ENCODE results near the gene C11orf68.

The C11orf68 gene

DNA sequence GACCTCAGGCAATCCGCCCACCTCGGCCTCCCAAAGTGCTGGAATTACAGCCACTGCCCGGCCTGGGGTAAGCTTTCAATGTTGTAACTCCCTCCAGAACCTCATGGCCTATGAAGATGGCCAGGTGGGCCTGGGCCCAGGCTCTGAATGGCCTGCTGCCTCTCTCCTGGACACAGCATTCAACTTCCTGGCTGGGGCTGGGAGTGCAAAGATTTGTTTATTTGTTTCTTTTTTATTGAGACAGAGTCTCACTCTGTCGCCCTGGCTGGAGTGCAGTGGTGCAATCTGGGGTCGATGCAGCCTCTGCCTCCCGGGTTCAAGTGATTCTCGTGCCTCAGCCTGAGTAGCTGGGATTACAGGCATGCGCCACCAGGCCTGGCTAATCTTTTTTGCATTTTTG, 25.9 kb upstream of the C11orf68 start:
- no peak for DNase-seq (ENCODE audit: low read depth in 2 of 2)

DNA sequence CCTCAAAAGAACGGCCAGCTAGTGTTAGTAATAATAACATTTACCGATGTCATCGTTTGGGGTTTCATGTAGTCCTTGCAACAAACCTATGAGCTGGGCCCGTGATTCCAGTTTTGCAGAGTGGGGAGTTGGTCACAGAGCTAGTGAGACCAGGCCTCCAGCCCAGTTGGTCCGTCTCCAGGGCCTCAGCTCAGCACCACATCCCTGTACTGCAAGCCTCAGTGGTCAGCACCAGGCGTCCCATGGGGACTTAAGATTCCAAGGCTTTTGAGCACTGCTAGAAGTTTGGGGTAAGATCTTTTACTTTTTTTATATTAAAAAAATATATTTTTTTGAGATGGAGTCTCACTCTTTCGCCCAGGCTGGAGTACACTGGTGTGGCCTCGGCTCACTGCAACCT, 25.3 kb upstream of the C11orf68 start:
- DNase-seq (ENCODE audit: low read depth in 2 of 2) = no peak

DNA sequence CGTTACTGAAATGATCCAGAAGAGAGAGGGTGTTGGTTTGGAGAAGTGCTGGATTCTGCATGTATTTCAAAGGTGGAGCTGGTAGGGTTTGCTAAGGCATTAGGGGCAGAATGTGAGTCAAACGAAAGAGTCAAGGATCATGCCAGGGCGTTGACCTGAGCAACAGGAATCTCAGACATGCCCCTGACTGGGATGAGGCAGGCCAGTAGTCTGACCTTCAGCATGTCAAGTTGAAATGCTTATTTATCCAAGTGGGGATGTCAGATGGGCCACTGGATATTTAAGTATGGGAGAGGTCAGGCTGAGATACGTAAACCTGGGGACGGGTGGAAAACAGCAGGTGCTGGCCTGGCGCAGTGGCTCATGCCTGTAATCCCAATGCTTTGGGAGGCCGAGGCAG, 23.7 kb upstream of the C11orf68 start:
- DNase-seq (ENCODE audit: low read depth in 2 of 2) = no peak

DNA sequence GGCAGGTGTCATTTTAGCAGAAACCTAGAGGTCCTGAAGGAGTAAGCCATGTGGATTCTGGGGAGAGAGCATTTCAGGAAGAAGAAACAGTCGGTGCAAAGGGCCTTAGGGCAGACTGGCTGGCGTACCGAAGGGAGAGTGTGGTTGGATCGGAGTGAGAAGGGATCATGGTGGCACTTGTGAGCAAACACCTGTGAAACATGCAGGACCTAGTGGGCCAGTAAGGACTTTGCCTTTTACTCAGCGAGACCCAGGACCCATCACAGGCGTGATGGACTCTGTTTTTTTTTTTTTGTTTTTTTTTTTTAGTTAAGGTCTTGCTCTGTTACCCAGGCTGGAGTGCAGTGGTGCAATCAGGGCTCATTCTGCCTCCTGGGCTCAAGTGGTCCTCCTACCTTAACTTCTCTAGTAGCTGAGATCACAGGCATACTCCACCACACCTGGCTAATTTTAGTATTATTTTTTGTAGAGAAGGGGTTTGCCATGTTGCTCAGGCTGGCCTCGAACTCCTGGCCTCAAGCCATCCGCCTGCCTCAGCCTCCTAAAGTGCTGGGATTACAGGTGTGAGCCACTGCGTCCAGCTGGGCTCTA, 23.0 kb upstream of the C11orf68 start:
- no peak for DNase-seq (ENCODE audit: low read depth in 2 of 2)

DNA sequence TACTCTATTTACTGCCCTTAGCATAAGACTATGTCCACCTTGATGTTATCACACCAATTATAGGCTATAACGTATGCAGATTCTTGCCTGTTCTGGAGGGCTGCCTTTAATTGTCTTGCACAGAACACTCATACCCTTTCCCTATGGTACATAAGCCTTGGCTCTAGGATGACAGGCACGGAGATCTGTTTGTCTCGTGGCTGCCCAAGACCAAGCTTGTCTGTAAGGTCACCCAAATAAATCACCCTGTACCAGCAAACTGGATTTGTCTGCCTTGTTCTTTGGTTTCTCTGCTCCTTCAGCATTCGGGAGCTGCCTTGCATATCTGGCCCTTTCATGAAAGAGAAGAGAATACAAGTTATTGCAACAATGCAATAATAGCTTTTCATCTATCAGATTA, 18.9 kb upstream of the C11orf68 start:
- DNase-seq (ENCODE audit: low read depth in 2 of 2) = no peak

DNA sequence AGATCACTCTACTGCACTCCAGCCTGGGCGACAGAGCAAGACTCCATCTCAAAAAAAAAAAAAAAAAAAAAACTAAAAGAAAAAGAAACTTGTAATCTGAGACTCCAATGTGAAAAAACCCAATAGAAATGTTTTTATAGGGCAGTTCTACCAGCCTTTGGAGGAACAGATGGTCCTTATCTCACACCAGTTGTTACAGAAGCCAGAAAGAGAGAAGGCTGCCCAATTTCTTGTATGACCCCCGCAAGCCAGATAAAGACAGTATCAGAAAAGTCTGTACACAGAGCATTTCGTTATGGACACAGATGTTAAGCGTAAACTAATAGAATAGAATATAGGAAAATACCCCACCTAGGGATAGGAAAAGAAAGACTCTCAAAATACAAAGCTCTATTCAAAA, 15.2 kb upstream of the C11orf68 start:
- no peak for DNase-seq (ENCODE audit: low read depth in 2 of 2)

DNA sequence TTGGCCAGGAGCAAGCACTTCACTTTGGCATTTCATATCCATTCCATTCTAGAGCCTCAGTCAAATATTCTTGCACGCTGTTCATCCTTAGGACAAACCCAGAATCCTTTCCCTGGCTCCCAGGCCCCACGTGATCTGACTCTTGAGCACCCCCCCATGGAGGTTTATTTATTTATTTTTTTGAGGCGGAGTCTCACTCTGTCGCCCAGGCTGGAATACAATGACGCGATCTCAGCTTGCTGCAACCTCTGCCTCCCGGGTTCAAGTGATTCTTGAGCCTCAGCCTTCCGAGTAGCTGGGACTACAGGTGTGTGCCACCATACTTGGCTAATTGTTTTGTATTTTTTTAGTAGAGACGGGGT, 13.7 kb upstream of the C11orf68 start:
- no peak for DNase-seq (ENCODE audit: low read depth in 2 of 2)

DNA sequence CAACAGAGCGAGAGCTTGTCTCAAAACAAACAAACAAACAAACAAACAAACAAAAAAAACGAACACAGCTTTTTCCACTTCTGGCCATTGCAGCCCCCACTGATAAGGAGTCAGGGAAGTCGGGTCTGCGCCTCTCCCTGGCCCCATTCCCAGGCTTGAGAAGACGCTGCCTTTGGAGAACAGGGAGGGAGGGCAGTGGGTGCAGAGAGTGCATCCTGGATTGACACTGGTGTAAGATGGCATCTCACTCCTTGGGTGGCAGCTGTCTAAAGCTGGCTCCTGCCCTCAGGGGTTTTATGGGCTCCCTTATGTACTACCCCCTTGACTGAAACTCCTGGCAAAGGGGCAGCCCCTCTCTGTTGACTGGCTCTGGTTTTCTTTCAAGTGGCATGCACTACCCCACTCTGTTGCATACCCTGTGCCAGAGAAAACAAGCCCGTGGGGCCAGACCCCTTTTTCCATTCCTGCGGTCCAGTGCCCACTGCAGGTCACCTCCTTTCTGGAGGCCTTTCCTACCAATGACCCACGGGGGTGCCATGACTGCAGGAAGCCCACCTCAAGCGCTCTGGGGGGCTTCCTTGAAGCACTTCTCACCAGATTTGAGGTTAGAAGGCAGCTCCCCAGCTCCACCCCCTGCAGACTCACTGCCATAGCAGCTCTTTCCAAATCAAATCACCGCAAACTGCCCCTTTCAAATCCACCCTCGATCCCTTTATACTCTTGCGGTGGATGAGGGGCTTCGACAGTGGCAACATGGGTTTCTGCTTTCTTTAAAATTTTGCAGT, 13.1 kb upstream of the C11orf68 start:
- no peak for DNase-seq (ENCODE audit: low read depth in 2 of 2)

DNA sequence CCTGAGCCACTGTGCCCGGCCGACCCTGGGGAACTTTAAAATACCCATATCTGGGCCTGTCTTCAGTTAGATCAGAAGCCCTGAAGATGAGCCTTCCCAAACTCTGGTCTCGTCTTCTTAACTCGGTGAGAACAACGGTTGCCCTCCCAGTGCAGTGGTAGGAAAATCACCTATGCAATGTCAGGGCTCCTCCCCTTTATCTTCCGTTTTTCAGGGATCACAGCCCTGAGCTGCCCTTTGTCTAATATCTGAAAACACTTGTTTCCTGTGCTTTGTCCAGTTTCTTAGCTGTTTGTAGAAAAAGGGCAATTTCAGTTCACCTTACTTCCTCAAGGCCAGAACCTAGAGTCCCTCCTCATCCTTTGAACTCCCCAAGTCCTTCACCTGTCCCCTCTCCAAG, 9.8 kb upstream of the C11orf68 start:
- no peak for DNase-seq (ENCODE audit: low read depth in 2 of 2)

DNA sequence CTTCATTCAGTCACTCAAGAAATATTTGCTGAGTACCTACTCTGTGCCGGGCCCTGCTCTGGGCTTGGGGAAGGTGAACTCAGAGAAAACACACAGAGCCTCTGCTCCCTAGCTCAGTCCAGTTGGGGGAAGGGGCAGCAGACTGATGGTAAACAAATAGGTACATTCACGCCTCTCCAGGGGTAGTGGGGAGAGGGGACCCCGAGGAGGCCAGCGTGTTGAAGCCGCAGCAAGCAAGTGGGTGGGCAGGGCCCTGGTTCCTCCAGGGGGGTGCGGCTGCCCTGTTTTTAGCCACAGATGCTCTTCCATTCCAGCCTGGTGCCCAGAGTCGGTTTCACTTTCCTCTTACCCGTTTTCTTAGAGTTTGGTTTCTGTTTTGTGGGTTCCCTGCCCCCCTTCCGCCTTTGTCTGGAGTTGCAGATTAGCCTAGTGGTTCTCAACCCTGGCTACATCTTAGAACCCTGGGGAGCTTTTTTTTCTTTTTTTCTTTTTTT, 9.1 kb upstream of the C11orf68 start:
- DNase-seq (ENCODE audit: low read depth in 2 of 2) = peak; percentile 56 to 67

DNA sequence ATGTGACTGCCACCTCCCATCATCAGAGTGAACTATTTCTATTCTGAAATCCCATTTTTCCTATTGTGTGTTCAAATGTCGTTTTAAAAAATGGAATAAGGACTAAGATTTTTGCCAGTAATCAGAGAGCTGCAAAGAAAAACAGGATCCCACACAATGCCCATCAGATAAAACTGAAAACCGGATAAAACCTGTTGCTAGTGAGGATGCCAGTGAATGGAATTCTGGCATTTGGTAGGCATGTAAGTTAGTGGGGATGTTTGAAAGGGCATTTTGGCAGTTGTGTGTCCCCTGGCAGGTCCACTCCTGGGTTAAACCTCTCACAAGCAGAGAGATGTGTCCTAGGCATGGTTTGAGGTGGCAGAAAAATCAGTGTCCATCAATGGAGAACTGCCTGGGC, 6.5 kb upstream of the C11orf68 start:
- no peak for DNase-seq (ENCODE audit: low read depth in 2 of 2)

DNA sequence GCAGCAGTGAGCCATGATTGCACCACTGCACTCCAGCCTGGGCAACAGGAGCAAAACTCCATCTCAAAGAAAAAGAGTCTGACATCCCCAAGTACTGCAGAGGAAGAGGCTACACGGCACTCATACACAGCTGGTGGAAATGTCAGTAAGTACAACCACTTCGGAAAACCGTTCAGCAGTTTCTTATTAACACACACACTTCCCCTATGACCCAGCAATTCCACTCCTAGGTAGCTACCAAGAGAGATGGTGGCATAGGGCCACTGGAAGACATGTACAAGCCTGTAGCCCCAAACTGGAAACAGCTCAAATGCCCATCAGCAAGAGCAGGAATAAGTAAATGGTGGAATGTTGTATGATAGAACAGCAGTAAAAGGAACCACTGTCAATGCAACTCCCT, 3.7 kb upstream of the C11orf68 start:
- no peak for DNase-seq (ENCODE audit: low read depth in 2 of 2)

DNA sequence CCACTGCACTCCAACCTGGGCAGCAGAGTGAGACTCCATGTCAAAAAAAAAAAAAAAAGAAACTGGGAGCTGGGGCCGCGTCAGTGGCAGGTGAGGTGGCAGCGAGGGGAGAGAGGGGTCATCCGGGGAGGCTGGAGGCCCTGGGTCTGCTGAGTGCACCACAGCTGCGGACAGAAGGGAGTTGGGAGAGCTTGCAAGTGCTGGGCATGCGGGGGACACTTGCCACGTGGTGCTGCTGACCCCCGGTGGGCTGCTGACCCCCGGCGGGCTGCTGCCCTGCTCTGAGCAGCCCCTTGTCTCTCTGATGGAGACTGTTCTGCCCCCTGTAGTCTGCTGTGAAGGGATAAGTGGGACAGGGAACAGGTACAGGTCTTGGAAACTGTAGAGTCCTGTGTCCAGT, 3.0 kb upstream of the C11orf68 start:
- DNase-seq (ENCODE audit: low read depth in 2 of 2) = no peak

DNA sequence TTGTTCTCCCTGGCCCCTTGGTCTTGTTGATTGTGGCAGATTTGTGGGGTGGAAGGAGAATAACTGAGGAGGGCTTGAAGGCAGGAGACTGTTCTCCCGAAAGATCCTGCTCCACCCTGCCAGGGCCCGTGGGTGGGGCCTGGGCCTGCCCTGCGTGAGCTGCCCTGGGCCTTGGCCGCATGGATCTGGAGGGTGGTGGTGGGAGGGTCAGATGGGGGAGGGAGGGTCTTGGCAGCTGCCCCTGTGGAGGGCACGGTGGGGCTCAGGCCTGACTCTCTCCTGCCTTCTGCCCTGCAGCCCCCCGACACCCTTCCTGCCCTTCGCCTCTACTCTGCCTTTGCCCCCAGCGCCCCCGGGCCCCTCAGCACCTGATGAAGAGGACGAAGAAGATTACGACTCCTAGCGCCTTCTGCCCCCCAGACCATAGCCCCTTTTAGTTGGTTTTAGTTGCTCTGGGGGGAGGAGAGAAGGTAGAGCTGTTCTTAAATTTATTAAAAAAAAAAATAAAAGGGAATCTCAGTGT, 2.2 kb upstream of the C11orf68 start:
- DNase-seq (ENCODE audit: low read depth in 2 of 2) = no peak

DNA sequence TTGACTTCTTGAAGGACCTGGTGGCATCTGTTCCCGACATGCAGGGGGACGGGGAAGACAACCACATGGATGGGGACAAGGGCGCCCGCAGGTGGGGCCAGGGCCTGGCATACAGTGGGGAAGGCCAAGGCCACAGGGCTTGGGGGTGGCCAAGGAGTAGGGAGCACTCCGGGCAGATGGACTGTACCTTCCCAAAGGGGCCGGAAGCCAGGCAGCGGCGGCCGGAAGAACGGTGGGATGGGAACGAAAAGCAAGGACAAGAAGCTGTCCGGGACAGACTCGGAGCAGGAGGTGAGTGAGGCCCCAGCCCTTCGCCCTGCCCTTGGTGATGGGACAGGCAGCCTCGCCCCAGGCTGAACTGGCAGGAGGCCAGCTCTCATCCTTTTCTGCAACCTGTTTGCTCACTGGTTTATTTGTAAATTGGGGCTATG, 1.5 kb upstream of the C11orf68 start:
- no peak for DNase-seq (ENCODE audit: low read depth in 2 of 2)

DNA sequence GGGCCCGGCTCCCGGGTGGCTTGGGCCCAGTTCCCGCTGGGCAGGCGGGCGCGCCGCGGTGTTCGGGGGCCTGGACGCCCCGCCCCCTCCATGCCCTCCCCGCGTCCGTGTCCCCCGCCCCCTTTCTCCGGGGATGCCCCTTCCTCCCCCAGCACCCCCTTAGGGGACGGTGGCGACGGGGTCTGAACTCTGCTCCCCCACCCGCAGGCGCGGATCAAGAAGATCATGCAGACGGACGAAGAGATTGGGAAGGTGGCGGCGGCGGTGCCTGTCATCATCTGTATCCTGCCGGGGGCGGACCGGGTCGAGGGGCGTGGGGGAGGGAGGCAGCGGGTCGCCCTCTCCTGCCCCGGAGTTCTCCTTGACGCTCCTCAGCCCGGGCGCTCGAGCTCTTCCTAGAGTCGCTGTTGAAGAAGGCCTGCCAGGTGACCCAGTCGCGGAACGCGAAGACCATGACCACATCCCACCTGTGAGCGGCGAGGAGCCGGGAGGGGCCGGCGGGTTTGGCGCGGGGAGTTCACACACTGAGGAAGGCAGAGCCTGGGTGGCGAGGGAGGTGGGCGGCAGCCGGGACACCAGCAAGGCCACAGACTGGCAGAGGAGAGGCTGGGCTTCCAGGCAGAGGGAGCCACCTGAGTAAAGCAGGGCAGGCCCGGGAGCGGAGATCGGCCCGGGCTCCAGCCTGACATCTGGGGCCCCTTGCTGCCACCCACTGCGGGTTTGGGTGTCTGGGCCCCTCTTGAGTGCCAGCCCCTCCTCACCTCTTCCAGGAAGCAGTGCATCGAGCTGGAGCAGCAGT, 910 bp upstream of the C11orf68 start:
- DNase-seq (ENCODE audit: low read depth in 2 of 2) = peak; percentile 32 to 45

DNA sequence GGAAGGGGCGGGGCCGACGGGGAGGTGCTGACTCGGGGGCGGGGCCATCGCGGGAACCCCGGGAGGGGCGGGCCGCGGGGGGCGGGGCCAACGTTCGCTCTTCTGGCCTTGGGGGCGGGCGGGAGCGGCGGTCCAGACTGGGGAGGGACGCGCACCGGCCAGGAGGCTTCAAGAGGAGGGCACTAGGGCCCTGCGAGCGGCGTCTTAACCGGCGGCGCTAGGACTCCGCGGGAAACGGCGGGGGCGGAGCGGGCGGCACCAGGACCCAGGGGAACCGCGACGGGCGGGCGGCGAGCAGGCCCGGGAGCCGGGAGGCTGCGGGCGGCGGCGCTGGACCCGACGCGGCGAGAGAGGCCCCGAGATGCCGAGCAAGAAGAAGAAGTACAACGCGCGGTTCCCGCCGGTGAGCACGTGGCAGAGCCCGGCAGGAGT, 295 bp upstream of the C11orf68 start, which contains the start of gene DRAP1:
TSS of gene DRAP1 (plus strand) at position 286 of the 432 bp plus-strand sequence. CDS start at position 362, 76 bp downstream.
- peak; percentile 99 for DNase-seq (ENCODE audit: low read depth in 2 of 2)

DNA sequence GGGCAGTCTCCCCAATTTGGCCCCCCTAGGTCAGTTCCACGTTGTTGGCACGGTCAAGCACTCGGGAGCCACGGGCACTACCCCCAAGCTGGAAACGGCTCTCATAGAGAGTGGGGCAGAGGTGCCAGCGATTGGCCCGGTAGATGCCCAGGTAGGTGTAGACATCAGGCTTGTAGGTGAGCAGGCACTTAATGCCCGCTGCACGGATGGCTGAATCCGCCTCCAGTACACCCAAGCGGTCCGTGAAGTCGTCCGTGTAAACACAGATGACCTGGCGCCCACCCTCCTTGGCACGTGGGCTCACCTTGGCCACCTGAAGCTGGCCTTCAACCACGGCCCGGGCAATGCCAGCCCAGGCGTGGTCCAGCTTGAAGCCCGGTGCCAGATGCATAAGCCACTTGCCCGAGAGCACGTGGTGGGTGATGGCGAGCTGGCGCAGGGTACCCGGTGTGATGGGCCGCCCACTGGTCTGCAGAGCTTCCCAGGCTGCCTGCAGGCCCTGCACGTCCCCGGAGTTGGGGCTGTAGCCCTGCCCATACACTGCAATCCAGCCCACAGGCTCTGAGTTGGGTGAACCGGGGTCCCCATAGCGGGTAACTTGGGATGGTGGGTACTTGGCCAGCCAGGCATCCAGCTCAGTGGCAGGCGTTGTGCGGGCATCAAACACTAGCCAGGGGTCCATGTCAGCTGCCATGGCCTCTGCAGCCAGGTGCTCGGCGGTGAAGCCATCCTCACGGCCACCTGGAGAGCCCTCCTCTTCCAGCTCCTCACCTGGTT, 1.2 kb downstream of the C11orf68 start:
- no peak for DNase-seq (ENCODE audit: low read depth in 2 of 2)

DNA sequence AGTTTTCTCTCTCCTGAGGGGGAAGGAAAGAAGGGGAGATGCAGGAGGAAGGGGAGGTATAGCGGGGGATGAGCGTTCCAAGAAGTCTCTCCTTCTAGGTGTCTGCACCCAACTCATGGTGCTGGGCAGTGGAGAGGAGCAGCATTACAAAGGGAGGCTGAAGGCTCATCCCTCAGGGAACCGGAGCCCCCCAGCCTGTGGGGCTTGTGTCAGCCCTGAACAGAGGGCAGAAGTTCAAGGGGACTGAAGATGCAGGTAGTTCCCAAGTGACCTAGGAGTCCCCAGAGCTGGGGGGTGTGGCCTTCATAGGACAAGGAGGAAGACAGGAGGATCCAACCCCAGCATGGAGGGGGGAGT, 1.8 kb downstream of the C11orf68 start:
- DNase-seq (ENCODE audit: low read depth in 2 of 2) = no peak

DNA sequence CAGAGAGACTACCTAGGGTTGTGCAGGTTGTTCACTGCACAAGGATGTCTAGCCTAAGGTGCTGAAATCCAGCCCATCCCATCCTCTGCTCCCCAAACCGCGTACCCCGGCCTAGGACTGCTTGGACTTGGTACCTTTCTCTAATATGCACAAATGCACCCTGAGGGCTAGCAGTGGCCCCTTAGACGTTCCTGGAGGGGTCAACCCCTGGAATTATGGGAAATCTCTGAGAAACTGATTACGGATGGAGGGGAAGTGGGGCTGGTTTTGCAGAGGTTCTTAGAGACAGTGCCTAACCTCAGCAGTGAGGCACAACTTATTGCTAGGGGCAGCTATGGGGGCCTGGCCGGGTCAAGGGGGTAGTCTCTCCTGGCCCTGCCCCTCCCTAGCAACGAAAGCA, 2.5 kb downstream of the C11orf68 start:
- DNase-seq (ENCODE audit: low read depth in 2 of 2) = no peak

DNA sequence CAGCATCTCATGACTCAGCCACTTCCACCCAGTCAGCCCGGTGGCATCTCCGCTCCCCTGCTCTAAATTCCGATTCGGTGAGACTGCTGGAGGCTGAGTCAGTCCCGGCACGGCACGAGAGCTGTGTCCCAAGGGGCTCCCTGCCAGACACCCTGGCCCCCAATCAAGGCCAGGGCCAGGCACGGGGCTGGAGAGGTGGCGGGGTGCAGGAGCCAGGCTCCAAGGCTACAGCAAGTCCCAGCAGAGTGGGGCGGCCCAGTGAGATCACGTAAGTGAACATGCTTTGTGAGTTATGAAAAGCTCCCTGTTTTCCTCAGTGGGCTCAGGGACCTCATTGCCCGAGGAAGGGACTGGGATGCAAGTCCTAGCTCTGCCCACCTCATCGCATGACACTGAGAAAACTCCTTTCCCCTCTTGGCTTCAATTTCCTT, 3.0 kb downstream of the C11orf68 start:
- no peak for DNase-seq (ENCODE audit: low read depth in 2 of 2)

Data from stimulated activated CD4-positive, alpha-beta T cell treated with anti-CD3 and anti-CD28 coated beads, Interleukin-15, amount 100 ng/mL, for 48 hours (primary cell).